H9 (cell line): ENCODE measurements around the gene CBX8. TPM values are rescaled to one million over a fixed set of nuclear protein-coding genes. Genes with fewer than 3 reads are reported as not detected.
A peak's percentile ranks its signal among the peaks of the same experiment; 100 is the strongest.

Experiments
- DNase-seq: peaks from one replicate; pipeline ENCODE4 v3.0.0-alpha.2; 2017
- H2AFZ ChIP-seq: one replicate; pipeline ENCODE4 v1.6.1; 2013; ENCODE audit warnings: mild to moderate bottlenecking, low read length, control low read depth, moderate library complexity
- H2AK5ac ChIP-seq: 2 replicates; pipeline ENCODE4 v1.6.1; 2013; ENCODE audit warnings: low read length, control low read depth, mixed read lengths; ENCODE audit not compliant: insufficient read length
- H2BK120ac ChIP-seq: one replicate; pipeline ENCODE4 v1.6.1; 2013; ENCODE audit warnings: low read depth, mild to moderate bottlenecking, low read length, control low read depth, inconsistent platforms; ENCODE audit not compliant: poor library complexity, severe bottlenecking
- H2BK12ac ChIP-seq: 2 replicates; pipeline ENCODE4 v1.6.1; 2013; ENCODE audit warnings: low read length, control low read depth, mixed read lengths, low read depth; ENCODE audit not compliant: insufficient read length
- H2BK15ac ChIP-seq: 2 replicates; pipeline ENCODE4 v1.6.1; 2013; ENCODE audit warnings: low read depth, low read length, control low read depth
- H2BK20ac ChIP-seq: one replicate; pipeline ENCODE4 v1.6.1; 2013; ENCODE audit warnings: low read depth, mild to moderate bottlenecking, low read length, control low read depth, inconsistent platforms; ENCODE audit not compliant: poor library complexity, severe bottlenecking
- H2BK5ac ChIP-seq: 2 replicates; pipeline ENCODE4 v1.6.1; 2013; ENCODE audit warnings: low read length, control low read depth, mixed read lengths; ENCODE audit not compliant: insufficient read length
- H3K14ac ChIP-seq: 2 replicates; pipeline ENCODE4 v1.6.1; 2013; ENCODE audit warnings: low read length, control low read depth; ENCODE audit not compliant: insufficient read depth
- H3K18ac ChIP-seq: 2 replicates; pipeline ENCODE4 v1.6.1; 2013; ENCODE audit warnings: low read depth, mild to moderate bottlenecking, mixed read lengths, low read length, control low read depth; ENCODE audit not compliant: insufficient read length
- H3K23ac ChIP-seq: 2 replicates; pipeline ENCODE4 v1.6.1; 2013; ENCODE audit warnings: low read length, control low read depth, mixed read lengths, low read depth; ENCODE audit not compliant: insufficient read length
- H3K23me2 ChIP-seq: 2 replicates; pipeline ENCODE4 v1.6.1; 2013; ENCODE audit warnings: low read depth, mild to moderate bottlenecking, mixed read lengths, low read length, control low read depth; ENCODE audit not compliant: insufficient read length, poor library complexity, severe bottlenecking
- H3K27ac ChIP-seq: 2 replicates; pipeline ENCODE4 v1.5.1; 2013; ENCODE audit warnings: low read length, control low read depth, mixed read lengths, low read depth; ENCODE audit not compliant: insufficient read length
- H3K27me3 ChIP-seq: 2 replicates; pipeline ENCODE4 v1.6.1; 2013; ENCODE audit warnings: low read length, control low read depth, inconsistent platforms; ENCODE audit not compliant: insufficient read depth
- H3K4ac ChIP-seq: 2 replicates; pipeline ENCODE4 v1.6.1; 2013; ENCODE audit warnings: low read depth, mild to moderate bottlenecking, control low read depth, inconsistent platforms, low read length, moderate library complexity
- H3K4me1 ChIP-seq: 2 replicates; pipeline ENCODE4 v1.6.1; 2013; ENCODE audit warnings: low read length, control low read depth, inconsistent platforms; ENCODE audit not compliant: insufficient read depth
- H3K4me2 ChIP-seq: 2 replicates; pipeline ENCODE4 v1.6.1; 2013; ENCODE audit warnings: low read length, control low read depth, mixed read lengths; ENCODE audit not compliant: insufficient read length, insufficient read depth
- H3K56ac ChIP-seq: 2 replicates; pipeline ENCODE4 v1.6.1; 2013; ENCODE audit warnings: low read depth, mild to moderate bottlenecking, mixed read lengths, low read length, control low read depth; ENCODE audit not compliant: insufficient read length
- H3K79me1 ChIP-seq: 2 replicates; pipeline ENCODE4 v1.6.1; 2013; ENCODE audit warnings: low read depth, mild to moderate bottlenecking, moderate library complexity, low read length, control low read depth, inconsistent platforms; ENCODE audit not compliant: insufficient read depth, poor library complexity, severe bottlenecking
- H3K79me2 ChIP-seq: 2 replicates; pipeline ENCODE4 v1.6.1; 2013; ENCODE audit warnings: low read length, control low read depth, inconsistent platforms; ENCODE audit not compliant: insufficient read depth
- H3K9ac ChIP-seq: 2 replicates; pipeline ENCODE4 v1.6.1; 2013; ENCODE audit warnings: low read length, control low read depth, mixed read lengths; ENCODE audit not compliant: insufficient read length; ENCODE audit errors: extremely low read depth
- H3K9me3 ChIP-seq: one replicate; pipeline ENCODE4 v1.6.1; 2013; ENCODE audit warnings: low read depth, low read length, inconsistent platforms; ENCODE audit not compliant: control insufficient read depth
- H3T11ph ChIP-seq: one replicate; pipeline ENCODE4 v1.6.1; 2013; ENCODE audit warnings: mild to moderate bottlenecking, low read length, control low read depth, inconsistent platforms
- H4K20me1 ChIP-seq: one replicate; pipeline ENCODE4 v1.6.1; 2013; ENCODE audit not compliant: control insufficient read depth, insufficient read length, insufficient read depth
- H4K5ac ChIP-seq: 2 replicates; pipeline ENCODE4 v1.6.1; 2013; ENCODE audit warnings: low read depth, mild to moderate bottlenecking, mixed read lengths, low read length, control low read depth; ENCODE audit not compliant: insufficient read length
- H4K8ac ChIP-seq: replicated peaks from 2 replicates; pipeline ENCODE4 v1.6.1; 2013; ENCODE audit warnings: low read length, control low read depth, mixed read lengths, low read depth; ENCODE audit not compliant: insufficient read length
- H4K91ac ChIP-seq: 2 replicates; pipeline ENCODE4 v1.6.1; 2013; ENCODE audit warnings: low read depth, mild to moderate bottlenecking, moderate library complexity, mixed read lengths, low read length, control low read depth; ENCODE audit not compliant: insufficient read length
- H3K27ac Mint-ChIP-seq, 3 experiments: 2 replicates in 2 of 3; 3 replicates in 1 of 3; pipeline ENCODE4 v1.8.0; 2020 to 2021; ENCODE audit warnings: mixed read lengths in 3 of 3, mild to moderate bottlenecking in 1 of 3, moderate library complexity in 1 of 3
- H3K27me3 Mint-ChIP-seq: 2 replicates; pipeline ENCODE4 v1.8.0; 2021; ENCODE audit warnings: low read depth, mild to moderate bottlenecking, moderate library complexity, mixed read lengths
- H3K36me3 Mint-ChIP-seq, 3 experiments: 2 replicates in 2 of 3; 3 replicates in 1 of 3; pipeline ENCODE4 v1.8.0; 2020 to 2021; ENCODE audit warnings: low read depth in 3 of 3, mixed read lengths in 3 of 3; ENCODE audit not compliant: insufficient read depth in 1 of 3
- H3K4me1 Mint-ChIP-seq, 2 experiments: 2 replicates each; pipeline ENCODE4 v1.8.0; 2020; ENCODE audit warnings: mixed read lengths in 2 of 2
- H3K4me3 Mint-ChIP-seq, 2 experiments: 2 replicates in 1 of 2; 3 replicates in 1 of 2; pipeline ENCODE4 v1.8.0; 2020 to 2021; ENCODE audit warnings: mild to moderate bottlenecking in 2 of 2, mixed read lengths in 2 of 2, moderate library complexity in 1 of 2
- H3K9me3 Mint-ChIP-seq, 2 experiments: 2 replicates in 1 of 2; 3 replicates in 1 of 2; pipeline ENCODE4 v1.8.0; 2020; ENCODE audit warnings: mild to moderate bottlenecking in 2 of 2, mixed read lengths in 2 of 2, moderate library complexity in 1 of 2
- CTCF ChIP-seq: fragments of 200-600 bp; sonication (generic); conservative IDR thresholded peaks from 3 replicates; pipeline ENCODE4 v1.8.0; 2021; ENCODE audit warnings: antibody characterized with exemption, mild to moderate bottlenecking
- WGBS: extraction: QIAGEN DNeasy Blood & Tissue Kit; methylation state at CpG from one replicate; pipeline ENCODE4 v1.1.7; 2013; ENCODE audit warnings: missing lambda C conversion rate, low lambda C conversion rate, mixed read lengths; ENCODE audit not compliant: insufficient read length; ENCODE audit errors: extremely low coverage; 5-methylcytosine and 5-hydroxymethylcytosine counted together
- total RNA-seq: library from RNA; stranded (reverse); gene quantifications from 2 replicates; pipeline ENCODE4 v1.2.1, GENCODE V29; 2021

CBX8 gene
- total RNA-seq, 1 experiment from 2014 or later: 1.2 TPM

GRCh38 chr17:79839356-79840268 lies 42.7 kb upstream of the CBX8 start, which contains the start of gene CBX4:
Gene CBX4, minus strand, starts transcription at chr17:79839440. Its CDS starts 189 bp downstream, at chr17:79839251.
- no peak within 1 kb of the TSS for H2BK20ac ChIP-seq
- H2BK5ac ChIP-seq: no peak within 1 kb of the TSS
- no peak within 1 kb of the TSS for H3K23ac ChIP-seq
- no peak within 1 kb of the TSS for H2BK12ac ChIP-seq
- H3K4me1 ChIP-seq: no peaks in the 10 kb centered on the region; the same call in 1 of the 2 replicates
- H3K18ac ChIP-seq: peak within 1 kb of the TSS; percentile 0
- H3K79me2 ChIP-seq: no peaks in the 10 kb centered on the region
- H2AK5ac ChIP-seq: no peak within 1 kb of the TSS
- H2BK15ac ChIP-seq: no peak within 1 kb of the TSS
- peak; percentile 80 for TF ChIP-seq CTCF
- DNase-seq: peak; percentile 97
- H3K27ac ChIP-seq: no peak within 1 kb of the TSS
- no peak within 1 kb of the TSS for H3K27ac Mint-ChIP-seq
- no CpG with 5 or more reads among the region's 103 CpGs for WGBS
- H3K4me3 Mint-ChIP-seq: peak within 1 kb of the TSS; percentile 66 to 85
- no peaks in the 10 kb centered on the region for H3K79me1 ChIP-seq
- H3T11ph ChIP-seq: no peak within 1 kb of the TSS
- H3K9me3 ChIP-seq: no peaks in the 10 kb centered on the region
- peak within 1 kb of the TSS; percentile 86 for H3K4me2 ChIP-seq
- no peak within 1 kb of the TSS for H3K4ac ChIP-seq
- H4K91ac ChIP-seq: no peak within 1 kb of the TSS
- H2BK120ac ChIP-seq: no peak within 1 kb of the TSS
- H4K20me1 ChIP-seq: no peaks in the 10 kb centered on the region
- H3K4me1 Mint-ChIP-seq: peaks cover 27 to 44% of the 10 kb centered on the region in 2 experiments
- no peak within 1 kb of the TSS for H4K5ac ChIP-seq
- H3K27me3 ChIP-seq: peaks cover 67% of the 10 kb centered on the region
- no peak within 1 kb of the TSS for H4K8ac ChIP-seq
- no peak within 1 kb of the TSS for H3K56ac ChIP-seq
- no peak within 1 kb of the TSS for H3K9ac ChIP-seq
- H2AFZ ChIP-seq: no peak within 1 kb of the TSS
- peaks cover 90% of the 10 kb centered on the region for H3K27me3 Mint-ChIP-seq
- peaks cover 49% of the 10 kb centered on the region for H3K23me2 ChIP-seq
- H3K36me3 Mint-ChIP-seq: no peaks in the 10 kb centered on the region; a peak in 1 of 7 replicates
- no peak within 1 kb of the TSS for H3K14ac ChIP-seq
- H3K9me3 Mint-ChIP-seq: peaks cover 2 to 5% of the 10 kb centered on the region in 2 experiments; a peak in 2 of 5 replicates
